Right lobe of liver (tissue), 6 donors: ENCODE results near the gene ERV3-1. TPM values are rescaled to one million over a fixed set of nuclear protein-coding genes. Genes with fewer than 3 reads are reported as not detected.
"Not testable (repeated sequence)": the region's sequence is repeated elsewhere in the genome, so short reads cannot be mapped to it uniquely, and the experiment has no call there.

Source experiments
- ATAC-seq, 4 donors: fragments of 200-7000 bp; cut with Tn5 transposase; one replicate each; pipeline ENCODE4 v1.9.1; 2020; ENCODE audit warnings: mild to moderate bottlenecking in 4 of 4, moderate library complexity in 4 of 4
- DNase-seq, 3 donors: peaks; one replicate each; pipeline ENCODE4 v3.0.0-alpha.2; 2020
- H3K27ac ChIP-seq, 3 donors: fragments of 200-600 bp; one replicate each; pipeline ENCODE4 v1.8.0; 2022
- H3K27me3 ChIP-seq, 2 donors: fragments of 200-600 bp; one replicate each; pipeline ENCODE4 v1.8.0; 2022
- H3K36me3 ChIP-seq, 4 donors: fragments of 200-600 bp; sonication (generic) in 1 of 4; one replicate each; pipeline versions ENCODE4 v1.5.1 to v1.8.0; 2017 to 2022; ENCODE audit warnings: control low read depth in 1 of 4
- H3K4me1 ChIP-seq, 4 donors: fragments of 200-600 bp; sonication (generic) in 1 of 4; one replicate each; pipeline versions ENCODE4 v1.5.1 to v1.8.0; 2017 to 2022; ENCODE audit warnings: control low read depth in 1 of 4
- H3K4me3 ChIP-seq, 3 donors: fragments of 200-600 bp; one replicate each; pipeline ENCODE4 v1.8.0; 2022
- H3K9me3 ChIP-seq, 4 donors: fragments of 200-600 bp; sonication (generic) in 1 of 4; one replicate each; pipeline versions ENCODE4 v1.5.1 to v1.8.0; 2017 to 2022; ENCODE audit warnings: control low read depth in 1 of 4
- CTCF ChIP-seq, 4 donors: fragments of 200-600 bp in 3 of 4; fragments of 450-650 bp in 1 of 4; IDR thresholded peaks; one replicate each; pipeline versions ENCODE4 v1.5.1 to v1.8.0; 2016 to 2022; ENCODE audit warnings: antibody characterized with exemption in 4 of 4, mild to moderate bottlenecking in 2 of 4
- POLR2A ChIP-seq: fragments of 450-650 bp; IDR thresholded peaks from one replicate; pipeline ENCODE4 v1.6.1; 2017; ENCODE audit warnings: antibody characterized with exemption, mild to moderate bottlenecking
- WGBS: methylation state at CpG from one replicate; pipeline ENCODE4 v1.1.6; 2018; ENCODE audit warnings: low coverage, low lambda C conversion rate; ENCODE audit not compliant: insufficient coverage; ENCODE audit errors: missing lambda C conversion rate; 5-methylcytosine and 5-hydroxymethylcytosine counted together
- intact Hi-C, 2 donors: fragments of 100-400 bp; cut with DNase I; formaldehyde crosslinking; loops; one replicate each; pipeline versions ENCODE4 v1.11.2 to v1.14.1; 2022
- long read RNA-seq: library from polyadenylated mRNA; unstranded; transcript quantifications from one replicate; pipeline ENCODE4 v2.0.0, GENCODE V29; 2019
- total RNA-seq, 6 experiments: library from RNA; depleted of rRNA in 2 of 6; stranded (reverse); fragments of >200 nt in 2 of 6; fragmentation: NEBNext Ultra II Directional in 3 of 6; extraction: Animal tissue kit (Norgen Biotek cat#: 25700) in 3 of 6; gene quantifications; one replicate each; pipeline versions ENCODE4 v1.1.0 to v1.2.4, GENCODE V29; 2016 to 2023
- donor health status: DM: no; HTN: yes; CAD: no.
- donor health status: DM: no; HTN: no; CAD: no.
- donor health status: DM: no; HTN: no; CAD: no.
- donor health status: DM: no; HTN: yes; CAD: no.
- donor health status: DM: no; HTN: yes; CAD: no.

The ERV3-1 gene
- total RNA-seq, result 1 to 10 TPM; 4.2 to 5.3 (median 4.9) TPM
- long read RNA-seq, partial matches to known transcripts, result 0 of 4 reads
- long read RNA-seq, other reads (novel, unspliced or antisense), result 3 of 4 reads

GRCh38 chr7:65006094-65006992, at the start of gene ERV3-1:
Gene ERV3-1, minus strand, starts transcription at chr7:65006687. Its CDS starts 13,661 bp downstream, at chr7:64993026.
- intact Hi-C loops, result no loop called here
- H3K9me3 ChIP-seq, result no peaks in the 10 kb centered on the region
- no peaks in the 10 kb centered on the region for H3K27me3 ChIP-seq
- ATAC-seq (peak; percentile 99 to 100 (median 100)), DNase-seq (peak; percentile 94 to 97 (median 97))
- no peak for TF ChIP-seq CTCF (IDR thresholded peaks at IDR 0.05)
- TF ChIP-seq POLR2A, result peak; percentile 96
- peaks cover 0 to 24% (median 10%) of the 10 kb centered on the region in 4 donors for H3K4me1 ChIP-seq
- H3K27ac ChIP-seq, result peak within 1 kb of the TSS; percentile 57 to 85 (median 80)
- H3K36me3 ChIP-seq, result no peaks in the 10 kb centered on the region
- peak within 1 kb of the TSS; percentile 66 to 81 (median 70) for H3K4me3 ChIP-seq
- WGBS, result 1% methylated on average over 23 of the region's 33 CpGs

GRCh38 chr7:65055786-65056185, 49.3 kb upstream of the ERV3-1 start:
- H3K4me3 ChIP-seq, intact Hi-C loops, H3K4me1 ChIP-seq, ATAC-seq, DNase-seq, H3K36me3 ChIP-seq, H3K9me3 ChIP-seq, H3K27ac ChIP-seq, H3K27me3 ChIP-seq: not testable (repeated sequence)
- WGBS, result 100% methylated on average over 4 of the region's 4 CpGs

- H3K27me3 ChIP-seq, H3K27ac ChIP-seq, H3K9me3 ChIP-seq, H3K4me1 ChIP-seq, DNase-seq, intact Hi-C loops, H3K4me3 ChIP-seq, H3K36me3 ChIP-seq: not testable (repeated sequence)
- 0% methylated on average over 1 of the region's 2 CpGs for WGBS
- peak in 2 of 4 donors; percentile 20 to 26 for ATAC-seq
These were observed 48.0 kb upstream of the ERV3-1 start for GRCh38 chr7:65054466-65054994.

GRCh38 chr7:65051654-65052053, 45.2 kb upstream of the ERV3-1 start:
- 83% methylated on average over 1 of the region's 3 CpGs for WGBS
- H3K27ac ChIP-seq, result not testable (repeated sequence)

GRCh38 chr7:65051139-65051538, 44.7 kb upstream of the ERV3-1 start:
- ATAC-seq, DNase-seq, H3K4me1 ChIP-seq, H3K9me3 ChIP-seq, H3K36me3 ChIP-seq, H3K27me3 ChIP-seq, intact Hi-C loops, H3K27ac ChIP-seq, H3K4me3 ChIP-seq: not testable (repeated sequence)

More at GRCh38 chr7:65051654-65052053, 45.2 kb upstream of the ERV3-1 start:
- H3K36me3 ChIP-seq, H3K4me1 ChIP-seq, H3K27me3 ChIP-seq, ATAC-seq, H3K4me3 ChIP-seq, intact Hi-C loops, H3K9me3 ChIP-seq, DNase-seq: not testable (repeated sequence)

GRCh38 chr7:65046329-65046728, 39.8 kb upstream of the ERV3-1 start:
- ATAC-seq, H3K36me3 ChIP-seq, H3K4me3 ChIP-seq, H3K4me1 ChIP-seq, DNase-seq, H3K27ac ChIP-seq, H3K27me3 ChIP-seq, intact Hi-C loops, H3K9me3 ChIP-seq: not testable (repeated sequence)
- 74% methylated on average over 3 of the region's 4 CpGs for WGBS

- H3K36me3 ChIP-seq, H3K4me1 ChIP-seq, DNase-seq, intact Hi-C loops, H3K9me3 ChIP-seq, H3K4me3 ChIP-seq, ATAC-seq, H3K27me3 ChIP-seq, H3K27ac ChIP-seq: not testable (repeated sequence)
- WGBS, result 91% methylated on average over 2 of the region's 2 CpGs
These were observed 39.1 kb upstream of the ERV3-1 start for GRCh38 chr7:65045589-65045988.

- ATAC-seq, result peak; percentile 4 to 40 (median 18)
- Histone ChIP-seq H3K4me3 (peak overlapping the region; percentile 63 to 72 (median 68)), H3K27ac (peak overlapping the region in 1 of 3 donors; percentile 64), H3K4me1 (peaks cover 0 to 12% (median 4%) of the 10 kb centered on the region in 4 donors)
- H3K9me3 ChIP-seq, H3K36me3 ChIP-seq, H3K27me3 ChIP-seq, intact Hi-C loops: not testable (repeated sequence)
- DNase-seq, result peak; percentile 48 to 66 (median 60)
- WGBS, result 0% methylated on average over 1 of the region's 35 CpGs
These were observed 32.3 kb upstream of the ERV3-1 start for GRCh38 chr7:65038767-65039166.
